GM12801 (cell line): Measurements from ENCODE around the gene CA10.

Experiments
- TF ChIP-seq, protein P1 (sequence below): IDR thresholded peaks from one replicate; pipeline ENCODE4 v1.5.1; 2011; ENCODE audit warnings: control low read depth; ENCODE audit not compliant: insufficient read length; ENCODE audit errors: extremely low read depth

Gene CA10

DNA sequence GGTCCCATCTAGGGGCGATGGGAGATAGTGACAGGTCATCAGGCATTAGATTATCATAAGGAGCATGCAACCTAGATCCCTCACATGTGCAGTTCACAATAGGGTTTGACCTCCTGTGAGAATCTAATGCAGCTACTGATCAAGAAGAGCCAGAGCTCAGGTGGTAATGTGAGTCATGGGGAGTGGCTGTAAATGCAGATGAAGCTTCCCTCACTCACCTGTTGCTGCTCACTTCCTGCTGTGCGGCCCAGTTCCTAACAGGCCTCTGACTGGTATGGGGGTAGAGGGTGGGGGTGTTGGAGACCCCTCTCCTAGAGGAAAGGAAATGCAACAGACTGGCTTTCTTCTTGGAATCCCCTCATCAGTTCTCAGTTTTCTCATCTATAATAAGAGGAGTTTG lies 131.4 kb downstream of the CA10 start:
- TF ChIP-seq, protein P1, sequence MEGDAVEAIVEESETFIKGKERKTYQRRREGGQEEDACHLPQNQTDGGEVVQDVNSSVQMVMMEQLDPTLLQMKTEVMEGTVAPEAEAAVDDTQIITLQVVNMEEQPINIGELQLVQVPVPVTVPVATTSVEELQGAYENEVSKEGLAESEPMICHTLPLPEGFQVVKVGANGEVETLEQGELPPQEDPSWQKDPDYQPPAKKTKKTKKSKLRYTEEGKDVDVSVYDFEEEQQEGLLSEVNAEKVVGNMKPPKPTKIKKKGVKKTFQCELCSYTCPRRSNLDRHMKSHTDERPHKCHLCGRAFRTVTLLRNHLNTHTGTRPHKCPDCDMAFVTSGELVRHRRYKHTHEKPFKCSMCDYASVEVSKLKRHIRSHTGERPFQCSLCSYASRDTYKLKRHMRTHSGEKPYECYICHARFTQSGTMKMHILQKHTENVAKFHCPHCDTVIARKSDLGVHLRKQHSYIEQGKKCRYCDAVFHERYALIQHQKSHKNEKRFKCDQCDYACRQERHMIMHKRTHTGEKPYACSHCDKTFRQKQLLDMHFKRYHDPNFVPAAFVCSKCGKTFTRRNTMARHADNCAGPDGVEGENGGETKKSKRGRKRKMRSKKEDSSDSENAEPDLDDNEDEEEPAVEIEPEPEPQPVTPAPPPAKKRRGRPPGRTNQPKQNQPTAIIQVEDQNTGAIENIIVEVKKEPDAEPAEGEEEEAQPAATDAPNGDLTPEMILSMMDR: no peak

DNA sequence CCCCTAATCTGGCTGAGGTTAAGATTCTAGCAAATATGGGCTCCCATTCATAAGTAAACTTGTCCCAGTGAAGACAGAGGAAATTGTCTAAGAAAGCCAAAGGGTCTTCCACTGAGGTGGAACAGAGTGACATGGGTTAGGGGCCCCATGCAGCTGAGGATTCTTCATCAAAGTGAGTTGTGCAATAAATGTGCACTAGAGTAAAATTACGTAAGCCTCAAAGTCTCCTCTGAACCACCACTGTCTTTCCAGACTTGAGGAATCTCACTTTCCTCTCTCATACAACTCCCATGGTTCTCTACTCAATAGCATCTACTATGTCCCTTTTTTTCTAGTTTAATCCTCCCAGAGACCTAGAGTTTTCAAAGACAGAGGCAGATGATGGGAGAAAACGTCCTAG lies 132.4 kb downstream of the CA10 start:
- TF ChIP-seq, protein P1: no peak

DNA sequence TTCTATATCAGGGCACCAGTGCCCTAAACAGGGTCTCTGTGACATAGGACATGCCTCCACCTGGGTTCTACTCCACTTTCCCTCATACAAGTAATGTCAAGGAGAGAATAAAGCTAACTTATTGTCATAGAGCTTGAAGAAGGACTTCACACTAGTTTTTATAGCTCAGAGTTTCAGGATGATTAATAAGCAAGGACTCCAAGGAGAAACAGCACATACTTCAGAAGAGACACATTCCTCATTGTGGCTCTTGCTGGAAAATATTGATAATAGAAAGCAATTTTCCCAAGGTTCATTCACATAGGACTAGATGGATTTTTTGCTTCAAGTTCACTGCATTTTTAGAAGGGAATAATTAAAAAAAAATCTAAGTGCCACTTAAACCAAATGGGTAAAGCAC lies 133.3 kb downstream of the CA10 start:
- TF ChIP-seq, protein P1: no peak

DNA sequence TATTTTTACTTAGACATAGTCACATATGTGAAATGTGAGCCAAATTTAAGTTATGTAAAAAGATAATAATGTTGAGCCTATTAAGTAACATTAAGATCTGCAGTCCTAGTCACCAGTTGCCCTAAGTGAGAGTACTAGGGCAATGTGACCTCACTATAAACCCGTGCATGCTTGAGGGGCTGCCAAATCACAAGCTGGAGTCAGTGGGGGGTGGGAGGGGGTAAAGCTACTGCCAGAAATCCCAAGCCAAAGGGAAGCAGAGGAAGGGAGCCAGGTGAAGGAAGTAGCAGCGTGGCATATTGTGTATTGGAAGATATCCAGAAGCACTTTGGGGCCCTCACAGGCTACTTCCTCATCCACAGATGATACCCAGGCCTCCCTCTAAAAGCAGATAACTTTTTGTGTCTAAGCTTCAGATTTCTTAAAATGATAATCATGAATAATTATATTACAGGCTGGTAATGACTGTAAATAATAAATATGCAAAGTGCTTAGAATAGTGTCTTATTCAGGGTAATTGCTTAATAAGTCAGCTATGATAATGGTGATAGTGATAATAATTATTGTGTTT lies 134.1 kb downstream of the CA10 start:
- TF ChIP-seq, protein P1: no peak

DNA sequence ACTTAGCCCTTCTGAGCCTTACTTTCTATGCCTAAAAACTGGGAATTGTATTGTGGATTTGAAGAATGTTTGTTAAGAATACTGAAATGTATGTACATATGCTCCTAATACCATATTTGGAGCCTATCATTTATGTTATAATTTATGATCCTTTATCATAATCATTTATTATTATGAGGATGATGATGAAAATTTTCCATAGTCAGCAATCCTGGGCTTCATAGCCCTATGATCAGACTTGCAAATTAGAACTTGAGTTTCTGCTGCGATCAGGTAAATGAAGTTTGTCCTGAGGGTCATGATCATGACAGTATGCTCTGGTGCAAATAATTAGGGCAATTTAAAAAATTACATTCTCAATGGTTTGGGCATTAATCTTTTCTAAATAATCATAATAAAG lies 147.4 kb downstream of the CA10 start:
- TF ChIP-seq, protein P1: no peak

DNA sequence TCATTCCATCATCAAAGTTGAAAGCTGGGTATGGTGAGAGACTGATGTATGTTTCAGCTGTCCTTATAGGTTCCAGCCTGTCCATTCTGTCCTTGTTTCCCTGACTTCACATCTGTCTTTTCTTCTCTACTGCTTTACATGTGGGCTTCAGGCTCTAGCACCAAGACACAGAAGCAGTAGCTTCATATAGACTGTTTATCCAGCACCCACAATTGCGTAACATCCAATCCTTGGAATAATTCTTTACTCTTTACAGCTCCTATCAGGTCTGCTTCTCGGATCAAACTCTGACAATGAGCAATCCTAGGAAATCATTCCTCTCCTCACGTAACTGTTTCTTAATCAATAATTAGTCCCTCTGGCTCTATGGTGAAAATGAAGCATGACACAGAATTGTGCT lies 158.9 kb downstream of the CA10 start:
- TF ChIP-seq, protein P1: no peak

DNA sequence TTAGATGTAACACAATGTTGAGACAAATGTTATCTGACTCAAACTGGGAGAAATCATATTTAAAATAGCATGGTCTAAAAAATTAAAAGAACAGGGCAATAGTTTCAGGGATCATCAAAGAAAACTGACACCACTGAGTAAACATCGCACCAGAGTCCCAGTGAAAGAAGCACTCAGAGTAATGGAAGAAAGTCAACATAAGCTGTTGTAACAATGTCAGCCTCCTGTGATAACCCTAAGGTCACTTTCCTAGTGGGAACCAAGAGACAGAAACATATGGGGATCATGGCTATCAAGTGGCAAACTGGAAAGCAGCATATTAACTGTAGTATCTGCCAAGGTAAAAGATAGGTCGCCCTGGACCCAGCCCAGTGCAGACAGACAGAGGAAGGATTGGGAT lies 160.8 kb downstream of the CA10 start:
- TF ChIP-seq, protein P1: no peak
